Body of pancreas (tissue), 4 donors: Measurements from ENCODE around the gene GSDME. TPM values are rescaled to one million over a fixed set of nuclear protein-coding genes. Genes with fewer than 3 reads are reported as not detected.

Experiments
- ATAC-seq: fragments of 150-250 bp; one replicate; pipeline ENCODE4 v1.9.1; 2016
- DNase-seq, 4 donors: peaks; one replicate each; pipeline ENCODE4 v3.0.0-alpha.2; 2019
- H3K27ac ChIP-seq, 4 donors: fragments of 200-600 bp; sonication (generic); 1 replicate in 3 of 4; 2 replicates in 1 of 4; pipeline versions ENCODE4 v1.5.1 to v1.6.1; 2016 to 2019; ENCODE audit warnings: mild to moderate bottlenecking in 1 of 4, mixed read lengths in 1 of 4, moderate library complexity in 1 of 4
- H3K27me3 ChIP-seq, 2 donors: fragments of 200-600 bp; sonication (generic); one replicate each; pipeline ENCODE4 v1.6.0; 2016; ENCODE audit warnings: mild to moderate bottlenecking in 1 of 2
- H3K36me3 ChIP-seq, 2 donors: fragments of 200-600 bp; sonication (generic); replicated peaks in 1 of 2; 2 replicates each; pipeline ENCODE4 v1.5.1; 2016; ENCODE audit warnings: low read depth in 2 of 2; ENCODE audit not compliant: insufficient read depth in 1 of 2
- H3K4me1 ChIP-seq: fragments of 200-600 bp; sonication (generic); one replicate; pipeline ENCODE4 v1.6.0; 2016
- H3K4me3 ChIP-seq, 2 donors: fragments of 200-600 bp; sonication (generic); 1 replicate in 1 of 2; 2 replicates in 1 of 2; pipeline ENCODE4 v1.5.1; 2016 to 2019
- H3K9me3 ChIP-seq, 3 donors: fragments of 200-600 bp; sonication (generic); 1 replicate in 2 of 3; 2 replicates in 1 of 3; pipeline ENCODE4 v1.5.1; 2016
- CTCF ChIP-seq, 7 experiments: fragments of 450-650 bp in 4 of 7; fragments of 200-600 bp in 3 of 7; sonication (generic) in 3 of 7; IDR thresholded peaks; one replicate each; pipeline ENCODE4 v1.5.1; 2016 to 2019; ENCODE audit warnings: antibody characterized with exemption in 7 of 7
- POLR2A ChIP-seq, 3 donors: fragments of 450-650 bp; IDR thresholded peaks; one replicate each; pipeline ENCODE4 v1.6.1; 2016; ENCODE audit warnings: antibody characterized with exemption in 3 of 3, mild to moderate bottlenecking in 2 of 3
- WGBS, 2 donors: methylation state at CpG; one replicate each; pipeline ENCODE4 v1.1.5; 2017; 5-methylcytosine and 5-hydroxymethylcytosine counted together
- intact Hi-C: fragments of 100-400 bp; cut with DNase I; formaldehyde crosslinking; loops from one replicate; pipeline ENCODE4 v1.15.1; 2023
- total RNA-seq, 2 donors: library from RNA; depleted of rRNA; stranded (reverse); fragments of >200 nt; gene quantifications; one replicate each; pipeline ENCODE4 v1.1.0, GENCODE V29; 2016

The GSDME gene
- total RNA-seq, 2 donors from 2014 or later, result 3.6 to 5.3 TPM

GRCh38 chr7:24654305-24654704 lies 103.0 kb downstream of the GSDME start:
- 75% methylated on average over 1 of the region's 1 CpG for WGBS, 2 donors
- ATAC-seq, result no peak
- no peak overlapping the region for H3K27ac ChIP-seq

GRCh38 chr7:24653316-24654085 lies 103.8 kb downstream of the GSDME start:
- DNase-seq, result no peak
- intact Hi-C loops, result no loop called here
- WGBS, 2 donors, result 60 to 69% methylated on average over 4 of the region's 4 CpGs
- Histone ChIP-seq H3K27me3 (no peaks in the 10 kb centered on the region), H3K27ac (no peak overlapping the region), H3K4me1 (no peaks in the 10 kb centered on the region), H3K9me3 (no peaks in the 10 kb centered on the region), H3K36me3 (no peaks in the 10 kb centered on the region), H3K4me3 (no peak overlapping the region)
- ATAC-seq, result no peak
- TF ChIP-seq CTCF (IDR thresholded peaks at IDR 0.05) (no peak), POLR2A (IDR thresholded peaks at IDR 0.05) (no peak)

More at GRCh38 chr7:24654305-24654704, 103.0 kb downstream of the GSDME start:
- no peak for DNase-seq
- Histone ChIP-seq H3K4me1 (no peaks in the 10 kb centered on the region), H3K36me3 (no peaks in the 10 kb centered on the region), H3K27me3 (no peaks in the 10 kb centered on the region), H3K4me3 (no peak overlapping the region), H3K9me3 (no peaks in the 10 kb centered on the region)
- TF ChIP-seq POLR2A (IDR thresholded peaks at IDR 0.05), result no peak
- no peak for TF ChIP-seq CTCF (IDR thresholded peaks at IDR 0.05)
- intact Hi-C loops, result no loop called here

GRCh38 chr7:24652251-24652939 lies 104.9 kb downstream of the GSDME start:
- no peak for TF ChIP-seq POLR2A (IDR thresholded peaks at IDR 0.05)
- TF ChIP-seq CTCF (IDR thresholded peaks at IDR 0.05), result no peak
- no peaks in the 10 kb centered on the region for H3K4me1 ChIP-seq
- no peaks in the 10 kb centered on the region for H3K9me3 ChIP-seq
- intact Hi-C loops, result no loop called here
- no peak overlapping the region for H3K27ac ChIP-seq
- H3K4me3 ChIP-seq, result no peak overlapping the region
- H3K36me3 ChIP-seq, result no peaks in the 10 kb centered on the region
- WGBS, 2 donors, result 57 to 66% methylated on average over 5 of the region's 5 CpGs
- H3K27me3 ChIP-seq, result no peaks in the 10 kb centered on the region
- ATAC-seq (no peak), DNase-seq (no peak)

Other genes with a start within 250 kb of the GSDME start
- gene PALS2, start 184.0 kb downstream of the GSDME start, total RNA-seq, result 10 to 100 TPM; 11.7 to 17.1 TPM
- 1 to 10 TPM; 3.1 to 8.2 TPM for gene OSBPL3, start 222.7 kb upstream of the GSDME start, total RNA-seq